GM03348 (cell line): ENCODE measurements around the gene FOXF2.
A peak's percentile ranks its signal among the peaks of the same experiment; 100 is the strongest.

ENCODE experiments used
- DNase-seq: peaks from one replicate; pipeline ENCODE4 v3.0.0; 2012; ENCODE audit warnings: low spot score

Gene FOXF2

DNA sequence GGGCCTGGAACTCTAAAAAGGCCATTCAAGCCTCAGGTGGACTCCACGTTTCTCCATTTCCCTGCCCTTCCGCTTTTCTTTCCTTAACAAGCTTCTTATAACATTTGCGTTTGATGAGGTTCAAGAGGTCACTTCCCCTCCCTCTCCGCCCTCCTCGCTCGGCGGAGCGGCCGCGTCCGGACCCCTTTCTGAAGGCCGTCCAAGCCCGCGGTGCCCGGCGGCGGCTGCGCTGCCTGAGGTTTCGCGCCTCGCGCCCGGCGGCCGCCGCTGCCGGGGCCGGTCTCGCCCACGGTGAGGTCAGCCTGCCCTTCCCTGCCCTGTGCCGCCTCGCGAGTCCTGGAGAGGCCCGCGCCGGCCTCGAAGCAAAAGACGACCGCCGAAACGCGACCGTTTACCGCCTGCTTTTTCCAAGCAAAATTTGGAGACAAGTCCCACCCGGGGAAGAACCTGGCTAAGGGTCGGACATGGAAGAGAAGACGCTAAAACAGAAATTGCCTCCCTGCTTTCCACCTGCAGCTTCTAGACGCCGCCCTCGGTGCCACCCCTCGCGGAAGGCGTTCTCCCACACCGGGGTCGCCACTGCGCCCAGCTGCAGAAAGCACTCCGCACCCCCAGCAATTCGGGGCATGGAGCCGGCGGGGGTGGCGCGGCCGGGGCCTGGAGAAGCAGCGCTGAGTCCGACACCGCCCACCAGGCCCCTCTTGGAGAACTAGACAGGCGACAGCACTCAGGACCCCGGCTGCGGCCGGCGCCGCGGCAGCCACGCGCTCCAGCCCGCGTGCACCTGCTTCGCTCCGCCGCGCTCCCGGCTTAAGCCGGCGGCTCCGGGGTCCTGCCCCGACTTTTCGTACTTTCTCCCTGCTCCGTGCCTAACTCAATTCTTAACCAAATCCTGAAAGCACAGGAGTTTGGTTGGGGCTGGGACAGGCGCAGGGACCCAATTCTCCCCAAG lies 11.0 kb upstream of the FOXF2 start:
- DNase-seq: no peak

DNA sequence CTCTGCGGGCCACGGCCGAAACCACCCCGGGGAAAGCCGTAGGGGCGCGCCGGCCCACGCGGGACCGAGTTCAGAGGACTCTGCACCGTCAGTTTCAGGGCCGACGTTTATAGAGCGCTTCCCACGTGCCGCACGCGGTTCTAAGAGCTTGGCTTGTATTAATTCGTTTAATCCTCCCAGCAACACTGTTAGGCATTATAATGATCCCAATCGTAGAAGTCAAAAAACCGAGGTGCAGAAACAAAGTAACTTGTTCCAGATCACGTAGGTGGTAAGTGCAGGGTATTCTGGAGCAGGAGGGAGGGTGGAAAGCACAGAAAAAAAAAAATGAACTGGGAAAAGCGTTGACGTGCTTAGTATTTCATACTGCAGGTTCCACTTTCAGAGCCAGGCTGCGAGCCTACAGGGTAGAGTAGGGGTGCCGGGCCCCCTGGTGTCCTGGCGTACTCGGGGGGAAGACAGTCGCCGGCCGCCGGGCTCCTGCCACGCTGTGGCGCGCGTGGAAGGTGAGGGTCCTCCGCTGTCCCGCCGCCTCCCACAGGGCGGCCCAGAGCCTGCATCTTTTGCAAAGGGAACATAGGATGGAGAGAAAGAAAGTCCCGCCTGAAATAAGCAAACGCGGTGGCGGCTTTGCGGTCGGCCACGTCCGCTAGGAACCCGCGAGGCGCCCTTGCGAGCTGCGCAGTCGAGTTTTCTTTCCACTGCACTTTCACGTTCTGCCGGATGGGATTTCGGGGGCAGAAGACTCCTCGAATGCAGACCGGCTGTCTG lies 10.2 kb upstream of the FOXF2 start:
- DNase-seq: no peak

DNA sequence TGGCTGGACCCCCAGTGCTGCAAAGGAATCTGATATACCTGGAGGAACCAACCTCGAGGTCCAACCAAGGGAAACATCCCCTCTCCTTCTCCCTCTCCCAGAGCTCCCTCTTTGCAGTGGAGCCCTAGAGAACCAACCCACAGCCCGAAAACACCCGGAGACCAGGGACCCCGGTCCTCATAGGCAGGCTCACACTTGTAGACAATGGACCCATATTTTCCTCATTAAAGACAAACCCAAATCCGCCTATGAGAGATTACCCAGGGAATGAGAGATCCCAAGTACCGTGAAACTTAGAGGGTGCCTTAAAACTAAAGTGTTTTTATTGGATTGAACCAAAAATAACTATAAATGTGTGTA lies 9.6 kb upstream of the FOXF2 start:
- no peak for DNase-seq

DNA sequence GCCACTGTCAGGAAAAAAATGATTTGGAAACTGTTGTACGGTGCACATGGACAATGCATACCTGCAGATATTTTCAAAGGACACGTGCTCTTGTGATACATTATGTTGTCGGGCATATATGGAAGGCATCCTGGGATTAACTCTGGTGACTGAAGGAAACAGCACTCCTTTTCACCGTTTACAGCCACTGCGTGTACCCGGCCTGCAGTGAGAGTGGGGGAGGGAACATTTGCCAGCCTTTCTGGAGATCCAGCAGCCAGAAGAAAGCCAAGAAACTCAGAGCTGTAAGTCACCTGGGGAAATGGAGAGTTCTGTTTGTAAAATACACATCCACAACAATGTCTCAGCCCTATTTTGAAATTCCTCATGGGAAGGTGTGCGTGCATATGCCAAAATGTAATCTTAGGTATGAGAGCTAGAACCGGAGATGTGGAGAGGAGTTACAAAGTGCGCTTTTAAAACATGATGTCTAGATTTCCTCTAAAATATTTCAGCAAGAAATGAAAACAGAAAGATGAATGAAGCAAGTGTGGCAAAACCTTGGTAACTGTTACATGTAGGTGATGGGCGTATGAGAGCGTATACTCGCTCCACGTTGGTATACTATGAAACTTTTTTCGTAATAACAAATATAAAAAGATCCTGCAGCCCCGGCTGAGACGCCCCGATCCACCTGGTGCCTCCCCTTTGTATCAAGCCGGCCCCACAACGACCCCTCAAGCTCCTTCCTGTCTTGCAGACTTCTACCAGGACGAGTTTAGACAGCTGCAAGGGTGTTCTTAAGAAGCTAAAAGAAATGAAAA lies 8.6 kb upstream of the FOXF2 start:
- no peak for DNase-seq

DNA sequence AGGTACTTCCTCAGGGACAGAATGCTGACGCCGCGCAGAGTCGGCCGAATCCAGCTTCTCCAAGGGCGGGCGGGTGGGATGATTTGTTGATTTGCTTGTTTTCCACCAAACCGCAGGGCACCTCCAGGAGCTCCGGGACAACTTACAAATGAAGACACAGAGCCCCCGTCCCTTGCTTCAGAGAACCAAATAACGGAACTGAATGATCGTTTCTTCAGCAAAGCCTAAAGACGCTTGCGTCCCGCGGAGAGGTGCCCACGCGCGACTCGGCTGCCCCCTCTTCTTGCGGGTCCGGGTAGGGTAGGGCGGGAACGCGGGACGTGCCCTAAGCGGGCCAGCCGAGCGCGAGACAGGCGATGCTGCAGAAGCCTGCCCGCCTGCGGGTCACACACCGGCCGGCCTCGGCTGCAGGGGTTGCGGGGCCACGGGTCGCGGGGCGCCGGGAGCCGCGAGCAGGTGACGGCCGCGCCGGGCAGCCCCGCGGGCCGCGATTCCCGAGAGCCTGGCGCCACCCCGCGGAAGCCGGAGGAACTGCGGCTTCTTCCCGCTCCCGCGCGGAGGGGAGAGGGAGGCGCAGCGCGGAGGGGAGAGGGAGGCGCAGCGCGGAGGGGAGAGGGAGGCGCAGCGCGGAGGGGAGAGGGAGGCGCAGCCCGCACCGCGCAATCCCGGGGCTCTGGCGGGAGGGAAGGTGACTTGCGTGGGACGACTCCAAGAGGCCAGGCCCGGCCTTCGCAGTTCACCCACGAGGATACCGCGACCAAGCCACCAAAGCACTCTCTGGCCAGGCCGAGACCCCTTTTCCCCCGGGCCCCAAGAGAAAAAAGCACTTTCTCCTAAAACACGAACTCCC lies 7.7 kb upstream of the FOXF2 start:
- DNase-seq: peak; percentile 85

DNA sequence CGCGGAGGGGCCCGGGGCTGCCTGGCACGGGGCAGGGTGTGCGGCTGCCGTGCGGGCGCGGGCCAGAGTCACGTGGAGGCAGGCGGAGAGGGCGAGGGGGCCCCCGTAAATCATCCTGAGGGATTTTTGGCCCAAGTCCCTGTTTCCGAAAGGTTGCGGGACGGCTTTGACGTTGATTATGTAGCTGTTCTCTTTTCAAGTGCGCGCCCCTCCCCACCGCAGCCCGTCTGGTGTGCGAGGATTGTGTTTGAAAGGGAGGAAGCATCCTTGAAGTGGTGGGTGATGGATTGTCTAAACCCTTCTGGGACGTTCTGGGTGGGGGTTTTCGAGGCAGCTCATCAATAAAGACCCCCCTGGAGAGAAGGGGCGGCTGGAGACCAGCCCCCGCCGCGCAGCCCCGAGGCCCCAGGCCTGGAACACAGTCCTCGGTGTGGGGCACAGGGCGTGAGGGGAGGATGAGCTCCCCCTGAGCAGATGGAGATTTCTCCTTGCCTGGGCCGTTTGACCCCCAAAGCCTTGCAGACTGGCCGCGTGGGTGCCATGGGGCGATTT lies 7.0 kb upstream of the FOXF2 start:
- no peak for DNase-seq

DNA sequence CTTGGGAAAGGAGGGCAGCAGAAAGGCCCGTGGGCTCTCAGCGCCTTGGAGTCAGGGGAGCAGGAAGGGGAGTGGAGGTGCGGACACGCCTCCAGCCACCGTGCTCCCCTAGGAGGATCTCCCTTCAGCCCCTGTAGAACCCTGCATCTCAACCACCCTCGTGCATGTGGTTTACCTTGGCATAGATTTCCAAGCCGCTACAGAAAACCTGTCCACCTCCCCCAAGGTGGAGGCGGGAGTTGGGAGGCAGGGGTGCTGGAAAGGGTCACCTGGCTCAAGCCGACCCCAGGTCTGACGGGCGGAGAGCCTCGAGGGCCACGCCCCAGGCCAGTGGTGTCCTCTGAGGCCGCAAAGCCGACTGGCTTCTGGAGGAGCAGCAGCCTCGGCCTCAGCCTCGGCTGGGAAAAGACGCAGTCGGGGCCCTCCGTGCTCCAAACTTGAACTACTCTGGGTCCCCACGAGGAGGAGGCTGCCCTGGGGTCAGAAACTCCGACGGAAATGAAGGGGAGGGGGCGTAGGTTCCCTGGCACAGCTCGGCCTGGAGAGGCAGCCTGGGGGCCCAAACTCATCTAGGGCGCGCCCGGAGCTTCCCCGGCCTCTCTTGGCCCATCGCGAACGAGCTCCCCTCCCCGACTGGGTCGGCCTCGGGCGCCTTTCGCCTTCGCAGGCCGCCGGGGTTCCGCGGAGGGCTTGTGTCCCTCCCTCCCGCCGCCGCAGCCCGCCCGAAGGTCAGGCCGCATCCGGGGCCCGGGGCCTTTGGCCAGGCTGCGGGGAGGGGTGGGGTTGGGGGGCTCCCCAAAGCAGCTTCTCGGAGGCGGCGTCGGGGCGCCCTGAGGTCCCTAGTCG lies 6.3 kb upstream of the FOXF2 start:
- DNase-seq: no peak

DNA sequence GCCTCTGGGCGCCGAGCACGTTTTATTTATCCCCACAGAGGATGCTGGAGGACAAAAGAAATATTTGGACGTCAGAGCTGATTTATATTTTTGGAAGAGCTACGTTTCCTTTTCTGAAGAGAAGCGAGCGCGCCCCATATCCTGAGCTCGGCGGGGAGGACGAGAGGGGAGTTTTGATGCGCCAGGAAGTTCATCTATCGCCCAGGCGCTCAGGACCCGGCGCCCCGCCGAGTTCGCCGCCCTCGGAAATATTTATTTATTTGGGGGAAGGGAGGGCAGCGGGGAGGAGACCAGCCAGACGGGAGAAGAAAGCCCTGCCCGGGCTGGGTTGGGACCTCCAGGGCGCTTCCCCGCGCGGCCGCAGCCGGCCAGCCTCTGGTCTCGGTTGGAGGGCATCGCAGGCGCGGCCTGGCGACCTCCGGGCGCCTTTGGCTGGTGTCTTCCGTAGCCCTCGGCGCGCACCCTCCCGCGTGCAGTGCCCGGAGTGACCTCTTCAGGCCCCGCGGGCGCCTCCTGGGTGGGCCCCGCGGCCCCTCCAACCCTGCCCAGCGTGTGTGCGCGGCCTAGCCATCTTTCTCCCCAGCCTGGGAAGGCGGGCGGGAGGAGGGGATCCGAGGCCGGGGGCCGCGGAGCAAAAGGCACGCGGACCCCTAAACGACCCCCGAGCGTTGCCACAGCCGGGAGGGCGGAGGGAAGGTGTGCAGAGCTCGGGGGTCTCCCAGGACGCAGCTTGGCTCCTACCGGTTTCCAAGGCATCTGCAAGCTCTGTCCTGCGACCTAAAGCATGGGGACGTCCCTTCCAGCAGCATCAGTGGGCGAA lies 5.4 kb upstream of the FOXF2 start:
- no peak for DNase-seq

DNA sequence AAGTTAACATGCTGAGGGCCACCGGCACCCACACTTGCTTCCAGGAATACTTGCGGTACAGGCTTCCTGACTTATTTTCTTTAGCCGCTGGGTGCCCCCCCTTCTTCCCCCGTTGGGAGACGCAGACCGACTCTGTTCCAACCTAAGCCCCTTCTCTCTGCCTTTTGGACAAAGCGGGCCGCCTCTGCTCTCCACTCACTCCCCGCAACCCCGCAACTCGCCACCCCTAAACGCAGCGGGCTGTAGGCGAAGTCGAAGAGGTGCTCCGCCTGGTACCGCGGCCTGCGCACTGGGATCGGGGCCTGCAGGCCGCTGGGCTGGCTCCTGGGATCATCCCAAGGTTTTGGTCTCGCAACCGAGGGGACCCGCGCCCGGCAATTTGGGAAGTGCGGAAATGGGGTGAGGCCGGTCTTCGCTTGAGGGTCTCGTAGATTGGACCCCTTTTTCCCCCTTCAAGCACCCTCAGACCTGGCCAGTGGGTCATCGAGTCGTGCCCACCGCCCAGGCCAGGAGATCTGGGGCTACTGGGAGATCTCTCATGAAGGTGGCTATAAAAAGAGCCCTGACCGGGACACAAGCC lies 4.7 kb upstream of the FOXF2 start:
- DNase-seq: no peak

DNA sequence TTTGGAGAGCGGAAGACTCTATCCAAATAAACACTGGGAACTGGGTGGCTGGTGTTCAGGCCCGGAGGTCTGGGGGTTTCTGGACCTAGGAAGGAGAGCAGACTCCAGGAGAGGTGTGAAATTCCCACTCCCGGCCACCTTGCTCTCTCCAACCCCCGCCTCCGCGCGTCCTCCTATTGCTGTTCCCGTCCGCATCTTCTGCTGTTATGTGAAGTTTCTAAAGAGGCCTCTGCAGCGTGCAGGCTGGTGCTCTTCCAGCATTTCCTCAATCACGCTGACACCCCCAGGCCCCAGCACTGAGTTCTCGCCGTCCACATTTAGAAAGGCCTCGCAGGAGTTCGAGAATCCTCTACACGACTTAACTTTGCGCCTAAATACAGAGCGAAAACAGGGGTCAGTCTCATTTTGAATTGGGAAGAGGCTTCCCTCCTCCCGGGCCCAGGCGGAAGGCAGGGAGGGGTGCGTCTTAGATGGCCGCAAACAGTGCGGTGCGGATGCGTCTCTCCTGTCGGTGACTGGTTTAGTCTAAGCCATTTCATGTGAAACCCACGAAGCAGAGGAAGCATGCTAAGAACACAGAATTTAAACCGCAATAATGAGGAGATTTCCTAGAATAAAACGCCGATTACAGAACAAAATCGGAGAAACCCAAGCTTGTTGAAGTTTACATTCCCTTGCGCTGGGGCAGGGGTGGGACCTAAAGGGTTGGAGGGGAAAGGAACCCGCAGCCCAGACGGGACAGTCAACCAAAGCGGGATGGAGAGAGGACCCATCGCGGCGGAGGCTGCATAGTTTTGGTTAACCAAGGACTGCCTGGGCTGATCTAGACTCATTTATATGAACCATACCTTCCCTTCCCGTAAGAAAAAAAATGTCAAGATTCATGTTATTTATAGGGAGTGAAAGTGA lies 4.0 kb upstream of the FOXF2 start:
- no peak for DNase-seq

DNA sequence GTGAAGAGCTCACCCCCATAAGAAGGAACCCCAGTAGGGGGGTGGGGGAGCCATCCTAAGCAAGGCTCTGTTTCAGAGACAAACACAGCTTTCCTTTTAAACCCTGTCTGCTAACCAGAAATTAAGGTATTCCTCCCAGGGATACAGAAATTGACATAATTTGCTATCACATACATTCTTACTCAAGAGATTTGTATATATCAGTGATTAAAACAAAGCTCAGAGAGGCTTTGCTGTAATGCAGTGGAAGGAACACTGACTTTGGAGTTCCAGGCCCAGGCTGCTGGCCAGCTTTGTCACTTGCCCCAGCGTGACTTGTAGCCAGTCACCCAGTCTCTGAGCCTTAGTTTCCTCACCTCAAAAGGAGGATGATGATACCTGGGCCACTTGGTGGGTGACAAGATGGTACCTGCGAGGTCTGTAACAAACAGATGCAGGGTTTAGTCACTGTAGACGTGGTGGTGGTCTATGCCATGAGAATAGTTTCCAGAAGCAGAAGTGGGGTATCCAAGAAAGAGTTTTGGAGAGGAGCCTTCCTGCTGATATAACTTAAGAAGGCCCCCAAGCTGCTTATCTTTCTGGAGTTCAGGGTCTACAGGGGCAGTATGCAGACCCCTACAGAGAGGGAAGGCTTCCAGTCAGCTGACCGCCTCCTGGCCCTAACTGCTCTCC lies 3.2 kb upstream of the FOXF2 start:
- no peak for DNase-seq

DNA sequence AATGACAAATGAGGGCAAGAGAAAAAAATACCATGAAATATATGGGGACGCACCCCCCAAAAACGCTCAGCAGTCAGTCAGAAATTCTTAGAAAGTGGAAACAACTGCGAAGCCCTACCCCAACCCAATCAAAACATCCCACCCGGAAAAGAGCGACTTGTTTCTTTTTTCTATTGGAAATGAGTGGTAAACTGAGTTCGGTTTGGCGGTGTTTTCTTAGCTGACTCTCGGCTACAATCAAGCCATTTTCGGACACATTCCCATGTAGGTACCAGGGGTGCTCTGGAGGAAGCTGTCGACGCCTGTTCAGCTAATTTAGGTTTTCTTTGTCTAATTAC lies 1.9 kb upstream of the FOXF2 start:
- no peak for DNase-seq

DNA sequence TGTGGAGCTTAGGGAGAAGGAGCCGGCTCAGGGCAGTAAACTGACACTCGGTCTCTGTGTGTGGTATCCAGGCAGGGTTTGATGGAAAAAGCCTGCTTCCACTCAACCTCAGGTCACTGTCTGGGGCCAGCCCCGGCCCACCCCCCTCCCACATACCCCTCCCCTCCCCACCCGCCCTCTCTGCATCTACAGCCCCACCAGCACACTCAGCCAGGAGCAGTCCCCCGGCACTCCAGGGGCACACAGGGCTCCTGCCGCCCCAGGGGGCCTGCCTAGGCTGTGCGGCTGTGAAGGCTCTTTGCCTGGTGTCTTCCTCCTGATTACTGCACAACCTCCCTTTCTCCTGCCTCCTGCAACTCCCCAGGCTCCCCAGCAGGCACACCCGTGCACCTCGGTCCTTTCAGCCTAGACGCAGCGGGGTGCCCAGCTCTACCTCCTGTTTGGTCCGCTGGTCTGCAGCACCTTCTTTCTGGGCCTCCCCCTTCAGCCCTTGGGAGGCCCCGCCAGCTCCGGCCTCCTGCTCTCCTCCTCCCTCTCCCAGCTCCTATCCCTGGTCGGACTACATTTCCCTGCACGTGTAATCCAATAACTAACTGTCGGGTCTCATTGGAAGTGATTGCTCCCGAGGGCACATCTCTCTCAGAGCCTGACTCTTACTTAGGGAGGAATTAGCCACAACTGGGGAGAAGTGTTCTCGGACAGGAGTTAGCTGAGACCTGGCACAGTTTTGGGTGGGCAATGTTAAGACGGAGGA lies 1.3 kb upstream of the FOXF2 start:
- DNase-seq: no peak

DNA sequence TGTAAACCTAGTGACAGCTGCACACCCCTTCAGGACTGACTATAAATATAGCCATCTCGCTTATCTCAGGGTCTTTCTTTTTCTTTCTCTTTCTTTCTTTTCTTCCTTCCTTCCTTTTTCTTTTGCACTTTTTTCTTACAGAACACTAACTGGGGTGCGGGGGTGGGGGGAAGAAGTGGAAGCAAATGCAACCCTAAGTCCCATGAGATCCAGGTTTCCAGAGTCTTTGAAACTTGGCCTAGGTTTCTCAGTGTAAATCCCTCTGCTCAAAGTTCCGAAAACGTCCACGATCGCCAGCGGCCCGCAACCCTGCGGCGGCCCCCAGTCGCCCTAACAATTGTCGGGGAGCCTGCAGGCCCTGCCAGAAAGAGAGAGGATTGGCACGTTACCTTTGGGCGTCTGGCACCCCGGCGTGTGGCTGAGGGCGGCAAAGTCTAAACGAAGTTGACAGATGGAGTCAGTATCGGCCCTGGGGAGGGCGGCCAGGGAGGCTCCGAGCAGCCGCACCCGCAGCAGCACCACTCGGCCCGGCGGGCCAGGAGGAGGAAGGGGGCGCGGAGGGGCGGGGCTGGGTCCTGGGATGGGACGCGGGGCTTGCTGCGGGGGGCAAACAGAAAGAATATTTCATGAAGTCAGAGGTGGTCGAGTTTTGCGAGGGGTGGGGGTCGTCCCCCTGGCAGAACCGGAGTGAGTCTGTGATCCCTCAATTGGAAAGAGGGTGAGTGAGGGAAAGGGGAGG lies 577 bp upstream of the FOXF2 start:
- no peak for DNase-seq

DNA sequence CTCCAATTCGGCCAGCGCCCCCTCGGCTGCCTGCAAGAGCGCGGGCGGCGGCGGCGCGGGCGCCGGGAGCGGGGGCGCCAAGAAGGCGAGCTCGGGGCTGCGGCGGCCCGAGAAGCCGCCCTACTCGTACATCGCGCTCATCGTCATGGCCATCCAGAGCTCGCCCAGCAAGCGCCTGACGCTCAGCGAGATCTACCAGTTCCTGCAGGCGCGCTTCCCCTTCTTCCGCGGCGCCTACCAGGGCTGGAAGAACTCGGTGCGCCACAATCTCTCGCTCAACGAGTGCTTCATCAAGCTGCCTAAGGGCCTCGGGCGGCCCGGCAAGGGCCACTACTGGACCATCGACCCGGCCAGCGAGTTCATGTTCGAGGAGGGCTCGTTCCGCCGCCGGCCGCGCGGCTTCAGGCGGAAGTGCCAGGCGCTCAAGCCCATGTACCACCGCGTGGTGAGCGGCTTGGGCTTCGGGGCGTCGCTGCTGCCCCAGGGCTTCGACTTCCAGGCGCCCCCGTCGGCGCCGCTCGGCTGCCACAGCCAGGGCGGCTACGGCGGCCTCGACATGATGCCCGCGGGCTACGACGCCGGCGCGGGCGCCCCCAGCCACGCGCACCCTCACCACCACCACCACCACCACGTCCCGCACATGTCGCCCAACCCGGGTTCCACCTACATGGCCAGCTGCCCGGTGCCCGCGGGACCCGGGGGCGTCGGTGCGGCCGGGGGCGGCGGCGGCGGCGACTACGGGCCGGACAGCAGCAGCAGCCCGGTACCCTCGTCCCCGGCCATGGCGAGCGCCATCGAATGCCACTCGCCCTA lies 963 bp downstream of the FOXF2 start:
- peak; percentile 66 for DNase-seq
